ENCODE results near the gene PPP2R5C. TPM values are rescaled to one million over a fixed set of nuclear protein-coding genes. Genes with fewer than 3 reads are reported as not detected.

PPP2R5C gene
- total RNA-seq, 1 experiment from 2014 or later: 101 TPM

GRCh38 chr14:101884934-101885576 is 123.5 kb downstream of the PPP2R5C start:
- no peak for DNase-seq (ENCODE audit: low spot score)

- DNase-seq (ENCODE audit: low spot score): no peak
Observed at GRCh38 chr14:101887219-101887618, 125.7 kb downstream of the PPP2R5C start.

- DNase-seq (ENCODE audit: low spot score): no peak
Observed at GRCh38 chr14:101888182-101888581, 126.7 kb downstream of the PPP2R5C start.

GRCh38 chr14:101889366-101889765 is 127.9 kb downstream of the PPP2R5C start:
- no peak for DNase-seq (ENCODE audit: low spot score)

GRCh38 chr14:101889898-101890297 is 128.4 kb downstream of the PPP2R5C start:
- DNase-seq (ENCODE audit: low spot score): no peak

- no peak for DNase-seq (ENCODE audit: low spot score)
Observed at GRCh38 chr14:101891471-101891870, 130.0 kb downstream of the PPP2R5C start.

GRCh38 chr14:101893759-101894158 is 132.2 kb downstream of the PPP2R5C start:
- no peak for DNase-seq (ENCODE audit: low spot score)

GRCh38 chr14:101894365-101895081 is 133.0 kb downstream of the PPP2R5C start:
- no peak for DNase-seq (ENCODE audit: low spot score)

- DNase-seq (ENCODE audit: low spot score): no peak
Observed at GRCh38 chr14:101895256-101895655, 133.7 kb downstream of the PPP2R5C start.

GRCh38 chr14:101897326-101897725 is 135.8 kb downstream of the PPP2R5C start:
- no peak for DNase-seq (ENCODE audit: low spot score)

- no peak for DNase-seq (ENCODE audit: low spot score)
Observed at GRCh38 chr14:101898416-101898815, 136.9 kb downstream of the PPP2R5C start.

- no peak for DNase-seq (ENCODE audit: low spot score)
Observed at GRCh38 chr14:101899263-101899662, 137.8 kb downstream of the PPP2R5C start.

- no peak for DNase-seq (ENCODE audit: low spot score)
Observed at GRCh38 chr14:101900253-101900652, 138.7 kb downstream of the PPP2R5C start.

GRCh38 chr14:101903111-101903561 is 141.6 kb downstream of the PPP2R5C start:
- DNase-seq (ENCODE audit: low spot score): no peak

GRCh38 chr14:101905614-101906013 is 144.1 kb downstream of the PPP2R5C start:
- no peak for DNase-seq (ENCODE audit: low spot score)

- no peak for DNase-seq (ENCODE audit: low spot score)
Observed at GRCh38 chr14:101906645-101907044, 145.1 kb downstream of the PPP2R5C start.

GRCh38 chr14:101907619-101908018 is 146.1 kb downstream of the PPP2R5C start:
- DNase-seq (ENCODE audit: low spot score): no peak

- DNase-seq (ENCODE audit: low spot score): no peak
Observed at GRCh38 chr14:101908795-101909194, 147.3 kb downstream of the PPP2R5C start.

GRCh38 chr14:101909371-101910096 is 148.0 kb downstream of the PPP2R5C start:
- DNase-seq (ENCODE audit: low spot score): no peak

- DNase-seq (ENCODE audit: low spot score): no peak
Observed at GRCh38 chr14:101912841-101913240, 151.3 kb downstream of the PPP2R5C start.

- DNase-seq (ENCODE audit: low spot score): no peak
Observed at GRCh38 chr14:101914083-101914482, 152.6 kb downstream of the PPP2R5C start.

Data from H4 (cell line).